Central memory CD8-positive, alpha-beta T cell (primary cell): ENCODE data around the gene XXYLT1.

Experiments
- ATAC-seq: fragments of 150-1000 bp; cut with Tn5 transposase; replicated peaks from 2 replicates; pipeline ENCODE4 v1.10.0; 2022; ENCODE audit warnings: mild to moderate bottlenecking, moderate FRiP score, moderate number of reproducible peaks; ENCODE audit not compliant: poor library complexity, severe bottlenecking; ENCODE audit errors: extremely low read depth
- DNase-seq, 2 donors: peaks; one replicate each; pipeline ENCODE4 v3.0.0; 2021; ENCODE audit warnings: low spot score in 2 of 2
- H3K27ac Mint-ChIP-seq: one replicate; pipeline ENCODE4 v1.8.0; 2022; ENCODE audit warnings: low read depth, mild to moderate bottlenecking, moderate library complexity, mixed read lengths
- H3K27me3 Mint-ChIP-seq: one replicate; pipeline ENCODE4 v1.8.0; 2022; ENCODE audit warnings: mixed read lengths
- H3K36me3 Mint-ChIP-seq: one replicate; pipeline ENCODE4 v1.8.0; 2022; ENCODE audit warnings: mild to moderate bottlenecking, moderate library complexity, mixed read lengths; ENCODE audit not compliant: insufficient read depth
- H3K4me1 Mint-ChIP-seq: one replicate; pipeline ENCODE4 v1.8.0; 2022; ENCODE audit warnings: mixed read lengths
- H3K4me3 Mint-ChIP-seq: one replicate; pipeline ENCODE4 v1.8.0; 2022; ENCODE audit warnings: mild to moderate bottlenecking, moderate library complexity, mixed read lengths
- H3K9me3 Mint-ChIP-seq: one replicate; pipeline ENCODE4 v1.8.0; 2022; ENCODE audit warnings: mixed read lengths

The XXYLT1 gene

DNA sequence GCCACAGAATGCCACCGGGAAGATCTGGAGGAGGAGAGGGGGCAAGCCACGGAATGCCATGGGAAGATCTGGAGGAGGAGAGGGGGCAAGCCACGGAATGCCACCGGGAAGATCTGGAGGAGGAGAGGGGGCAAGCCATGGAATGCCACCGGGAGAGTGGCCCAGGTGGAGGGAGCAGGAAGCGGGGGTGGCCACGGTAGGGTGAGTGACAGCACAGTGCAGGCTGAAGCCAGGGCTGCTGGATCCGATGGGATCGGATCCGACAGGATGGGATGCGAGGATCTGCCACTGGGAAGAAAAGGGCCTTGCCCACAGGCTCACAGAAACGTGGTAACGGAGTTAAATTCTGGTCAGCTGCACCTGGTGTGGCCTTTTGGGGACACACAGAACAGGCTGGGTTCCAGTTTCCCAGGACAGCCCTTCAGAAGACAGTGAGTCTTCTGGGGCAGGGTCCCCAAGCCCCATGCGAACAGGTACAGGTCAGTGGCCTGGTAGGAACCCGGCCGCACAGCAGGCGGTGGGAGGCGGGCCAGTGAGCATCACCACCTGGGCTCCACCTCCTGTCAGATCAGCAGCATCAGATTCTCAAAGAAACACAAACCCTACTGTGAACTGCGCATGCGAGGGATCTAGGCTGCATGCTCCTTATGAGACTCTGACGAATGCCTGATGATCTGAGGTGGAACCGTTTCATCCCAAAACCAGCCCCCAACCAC lies 58.8 kb downstream of the XXYLT1 start:
- no peak overlapping the region for H3K4me3 Mint-ChIP-seq
- no peaks in the 10 kb centered on the region for H3K9me3 Mint-ChIP-seq
- H3K36me3 Mint-ChIP-seq = peaks cover 2% of the 10 kb centered on the region
- H3K27me3 Mint-ChIP-seq = no peaks in the 10 kb centered on the region
- H3K27ac Mint-ChIP-seq = no peak overlapping the region
- peaks cover 19% of the 10 kb centered on the region for H3K4me1 Mint-ChIP-seq
- no peak for DNase-seq
- no peak for ATAC-seq

DNA sequence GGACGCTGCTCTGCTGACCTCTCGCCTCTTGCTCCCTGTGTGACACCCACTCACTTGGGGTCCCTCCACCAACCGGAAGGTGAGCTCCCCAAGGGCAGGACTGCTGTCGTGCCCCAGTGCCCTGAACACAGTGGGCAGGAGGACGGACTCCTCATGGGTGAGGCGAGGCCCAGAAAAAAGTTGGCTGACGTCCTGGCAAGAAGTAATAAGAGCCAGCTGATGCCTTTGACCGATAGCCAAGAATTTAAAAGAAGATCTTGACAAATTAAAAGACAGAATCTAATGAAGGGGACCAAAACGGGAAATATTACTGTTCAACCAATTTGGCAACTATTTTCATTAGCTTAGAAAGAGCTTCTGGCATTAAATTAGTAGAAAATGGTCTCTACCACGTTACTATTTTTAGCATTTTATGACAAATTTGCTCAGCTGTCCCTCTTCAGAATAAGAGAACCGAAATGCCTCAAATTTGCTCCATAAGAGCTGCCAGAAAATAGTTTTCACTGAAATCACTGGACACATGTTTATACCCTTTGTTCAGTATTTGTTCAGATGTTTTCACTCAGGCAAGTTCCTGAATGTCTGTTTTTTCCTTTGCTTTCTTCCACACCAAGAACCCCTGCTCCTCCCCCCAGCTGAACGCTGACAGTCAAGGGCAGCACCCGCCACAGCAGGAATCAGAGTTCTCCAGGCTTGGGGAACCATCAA lies 60.5 kb downstream of the XXYLT1 start:
- no peak for ATAC-seq

DNA sequence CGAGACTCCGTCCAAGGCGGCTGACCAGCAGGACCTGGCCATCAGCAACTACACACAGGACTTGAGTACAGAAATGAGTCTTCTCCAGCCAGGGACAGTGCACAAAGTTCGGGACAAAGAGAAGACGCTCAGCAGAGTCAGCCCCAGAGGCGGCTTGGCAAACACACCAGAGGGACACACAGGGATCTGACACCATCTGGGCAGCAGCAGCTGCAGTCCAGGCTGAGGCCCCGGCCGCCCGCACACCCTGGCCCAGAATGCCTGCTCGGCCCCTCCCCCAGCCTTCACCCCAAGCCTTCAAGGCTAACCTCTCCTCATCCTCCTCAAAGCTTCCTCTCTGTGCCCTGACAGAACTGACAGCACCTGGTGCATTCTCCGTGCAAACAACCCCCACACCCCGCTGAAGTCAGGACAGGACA lies 61.1 kb downstream of the XXYLT1 start:
- Mint-ChIP-seq H3K27me3 (no peaks in the 10 kb centered on the region), H3K27ac (no peak overlapping the region), H3K4me3 (no peak overlapping the region), H3K4me1 (peaks cover 26% of the 10 kb centered on the region), H3K36me3 (peaks cover 2% of the 10 kb centered on the region), H3K9me3 (no peaks in the 10 kb centered on the region)
- DNase-seq (no peak), ATAC-seq (no peak)

More for the DNA sequence above, 60.5 kb downstream of the XXYLT1 start:
- Mint-ChIP-seq H3K4me1 (peaks cover 21% of the 10 kb centered on the region), H3K4me3 (no peak overlapping the region), H3K36me3 (peaks cover 2% of the 10 kb centered on the region), H3K27me3 (no peaks in the 10 kb centered on the region), H3K9me3 (no peaks in the 10 kb centered on the region), H3K27ac (no peak overlapping the region)
- no peak for DNase-seq

DNA sequence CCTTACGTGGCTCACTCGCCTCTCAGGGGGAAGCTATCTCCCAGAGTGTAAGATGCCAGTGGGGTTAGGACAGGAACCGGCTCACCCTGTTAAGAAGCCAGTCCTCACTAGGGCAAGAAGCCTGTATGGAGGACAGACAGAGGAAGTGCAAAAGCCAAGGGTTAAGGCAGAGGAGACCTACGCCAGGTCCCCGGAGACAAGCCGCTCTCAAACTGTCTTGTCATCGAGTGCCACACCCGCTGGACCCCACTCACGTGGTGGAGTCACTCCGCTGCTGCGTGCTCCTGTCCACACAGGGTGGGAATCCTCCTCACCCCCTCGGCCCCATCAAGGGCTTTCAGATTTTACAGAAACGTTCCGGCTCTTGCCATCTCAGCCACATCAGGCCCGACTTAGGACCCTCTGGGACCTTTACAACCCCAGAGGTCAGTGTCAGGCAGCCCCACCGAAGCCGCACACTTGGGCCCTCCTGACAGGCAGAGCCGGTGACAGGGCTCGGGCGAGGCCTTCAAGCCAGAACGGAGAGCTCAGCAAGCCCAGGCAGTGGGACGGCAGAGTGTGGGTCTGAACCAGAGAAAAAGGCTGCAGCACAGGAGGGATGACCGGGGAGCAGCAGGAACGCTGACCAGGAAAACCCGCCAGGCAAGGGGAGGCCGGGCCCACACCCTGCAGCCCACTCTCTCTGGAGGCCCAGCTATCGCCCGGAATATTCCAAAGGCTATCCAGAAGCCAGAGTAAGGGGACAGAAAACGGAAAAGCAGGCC lies 61.7 kb downstream of the XXYLT1 start:
- Mint-ChIP-seq H3K9me3 (no peaks in the 10 kb centered on the region), H3K4me1 (peaks cover 29% of the 10 kb centered on the region), H3K4me3 (no peak overlapping the region), H3K27me3 (no peaks in the 10 kb centered on the region), H3K27ac (no peak overlapping the region), H3K36me3 (peaks cover 4% of the 10 kb centered on the region)
- DNase-seq (no peak), ATAC-seq (no peak)

DNA sequence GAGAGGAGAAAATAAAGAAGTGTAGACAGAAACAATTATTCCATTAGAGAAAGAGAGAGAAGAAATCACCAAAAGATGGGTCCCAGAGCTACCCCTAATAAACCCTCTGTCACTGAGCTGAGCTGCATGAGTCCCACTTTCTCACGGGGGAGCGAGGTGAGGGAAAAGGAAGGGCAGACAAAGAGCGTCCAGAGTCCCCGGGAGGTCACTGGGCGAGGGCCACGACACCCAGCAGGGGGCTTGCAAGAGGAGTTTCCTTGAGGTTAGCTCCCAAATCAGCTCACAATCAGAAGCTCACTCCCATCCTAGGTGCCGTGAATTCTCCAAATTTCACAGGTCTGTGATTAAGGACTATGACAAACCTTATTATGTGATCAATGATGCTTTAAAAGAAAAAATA lies 62.3 kb downstream of the XXYLT1 start:
- Mint-ChIP-seq H3K9me3 (no peaks in the 10 kb centered on the region), H3K4me1 (peaks cover 33% of the 10 kb centered on the region), H3K4me3 (no peak overlapping the region), H3K36me3 (peaks cover 8% of the 10 kb centered on the region), H3K27ac (peak overlapping the region; percentile 29), H3K27me3 (no peaks in the 10 kb centered on the region)
- DNase-seq (no peak), ATAC-seq (no peak)

DNA sequence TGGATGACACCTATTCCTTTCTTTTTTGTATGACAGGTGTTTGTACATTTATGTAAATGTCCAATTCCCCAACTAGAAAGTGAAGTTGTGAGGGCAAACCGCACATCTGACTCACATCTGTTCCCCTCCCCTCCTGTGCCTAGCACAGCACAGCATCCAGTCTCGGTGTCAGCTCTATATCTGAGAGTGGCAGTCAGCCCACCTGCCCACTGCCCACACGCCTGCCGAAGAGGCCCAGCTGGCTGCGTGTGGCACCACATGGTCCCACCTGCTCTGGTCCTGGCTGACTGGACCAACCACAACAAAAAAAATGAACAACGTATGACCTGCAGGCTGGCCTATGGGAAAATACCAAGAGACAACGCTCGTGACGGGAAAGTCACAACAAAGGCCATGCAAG lies 62.8 kb downstream of the XXYLT1 start:
- no peaks in the 10 kb centered on the region for H3K27me3 Mint-ChIP-seq
- peaks cover 37% of the 10 kb centered on the region for H3K4me1 Mint-ChIP-seq
- peak overlapping the region; percentile 29 for H3K27ac Mint-ChIP-seq
- H3K4me3 Mint-ChIP-seq = no peak overlapping the region
- peaks cover 8% of the 10 kb centered on the region for H3K36me3 Mint-ChIP-seq
- H3K9me3 Mint-ChIP-seq = no peaks in the 10 kb centered on the region
- ATAC-seq (no peak), DNase-seq (no peak)

DNA sequence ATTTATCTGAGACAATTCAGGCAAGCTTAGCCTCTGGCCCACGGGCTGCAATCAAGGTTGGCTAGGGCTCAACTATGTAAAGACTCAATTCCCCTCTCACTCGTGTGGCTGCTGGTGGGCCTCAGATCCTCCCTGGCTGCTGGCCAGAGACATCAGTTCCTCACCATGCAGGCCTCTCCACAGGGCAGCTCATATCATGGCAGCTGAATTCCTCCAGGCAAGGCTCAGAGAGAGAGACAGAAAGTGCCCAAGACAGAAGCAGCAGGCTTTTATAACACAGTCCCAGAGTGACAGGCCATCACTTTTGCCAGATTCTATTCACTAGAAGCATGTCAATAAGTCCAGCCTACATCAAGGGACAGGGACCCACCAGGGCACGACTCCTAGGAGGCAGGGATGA lies 63.2 kb downstream of the XXYLT1 start:
- Mint-ChIP-seq H3K4me1 (peaks cover 37% of the 10 kb centered on the region), H3K27me3 (no peaks in the 10 kb centered on the region), H3K9me3 (no peaks in the 10 kb centered on the region), H3K36me3 (peaks cover 7% of the 10 kb centered on the region), H3K4me3 (no peak overlapping the region), H3K27ac (no peak overlapping the region)
- DNase-seq (no peak), ATAC-seq (no peak)

DNA sequence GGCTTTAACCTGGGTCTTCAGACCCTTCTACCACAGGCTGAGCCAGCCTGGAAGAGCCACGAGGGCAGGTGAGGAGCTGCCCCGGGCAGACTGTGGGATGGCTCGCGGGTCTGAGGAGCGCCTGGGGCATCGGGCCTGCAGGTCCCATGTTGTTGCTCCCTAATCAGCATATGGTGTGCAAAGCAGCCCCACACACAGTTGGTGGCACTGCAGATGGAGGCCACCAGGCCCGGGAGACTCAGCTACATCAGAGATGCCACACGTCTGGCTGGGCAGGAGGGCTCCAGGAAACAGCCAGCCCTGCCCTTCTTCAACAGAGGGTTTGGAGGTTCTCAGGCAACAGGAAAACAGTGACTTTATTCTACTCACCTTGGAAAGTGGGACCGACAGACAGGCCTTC lies 63.9 kb downstream of the XXYLT1 start:
- DNase-seq = no peak
- H3K9me3 Mint-ChIP-seq = no peaks in the 10 kb centered on the region
- H3K4me1 Mint-ChIP-seq = peaks cover 37% of the 10 kb centered on the region
- no peaks in the 10 kb centered on the region for H3K27me3 Mint-ChIP-seq
- ATAC-seq = no peak
- H3K36me3 Mint-ChIP-seq = peaks cover 6% of the 10 kb centered on the region
- H3K27ac Mint-ChIP-seq = no peak overlapping the region
- H3K4me3 Mint-ChIP-seq = no peak overlapping the region

DNA sequence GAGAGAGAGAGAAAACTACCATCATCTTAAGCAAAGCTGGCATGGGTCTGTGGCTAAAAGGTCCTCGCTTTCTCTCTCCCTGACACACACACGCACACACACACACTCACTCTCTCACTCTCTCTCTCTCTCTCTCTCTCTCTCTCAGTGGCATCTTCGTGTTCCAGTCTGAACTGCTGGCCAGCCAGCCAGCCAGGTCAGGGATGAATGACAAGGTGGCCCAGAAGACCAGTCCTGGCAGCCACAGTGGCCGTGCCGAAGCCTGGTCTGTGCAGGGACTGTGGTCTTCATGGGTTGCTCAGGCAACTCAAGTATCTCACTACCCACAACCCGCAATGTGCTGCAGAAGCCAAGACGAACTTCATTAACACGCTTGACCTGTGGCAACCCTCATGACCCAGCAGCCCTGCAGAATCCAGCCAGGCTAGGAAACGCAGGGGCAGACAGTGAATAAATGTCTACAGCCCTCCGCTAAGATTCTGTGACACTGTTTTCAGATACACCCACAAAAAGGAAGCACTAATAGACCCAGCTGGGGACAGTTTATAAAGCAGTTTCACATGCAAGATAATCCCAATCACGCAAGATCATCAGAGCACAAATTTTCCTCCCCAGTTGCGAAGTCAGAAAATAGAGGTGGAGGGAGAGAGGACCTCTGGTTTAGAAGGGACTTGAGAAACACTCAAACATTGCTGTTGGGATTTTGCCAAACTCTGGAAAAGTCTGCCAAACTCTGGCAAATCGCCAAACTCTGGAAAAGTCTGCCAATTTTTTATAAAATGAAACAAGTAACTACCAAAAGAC lies 66.4 kb downstream of the XXYLT1 start:
- no peaks in the 10 kb centered on the region for H3K9me3 Mint-ChIP-seq
- peaks cover 31% of the 10 kb centered on the region for H3K4me1 Mint-ChIP-seq
- no peaks in the 10 kb centered on the region for H3K27me3 Mint-ChIP-seq
- H3K27ac Mint-ChIP-seq = peak overlapping the region; percentile 68
- H3K4me3 Mint-ChIP-seq = peak overlapping the region; percentile 8
- ATAC-seq (peak; percentile 42), DNase-seq (no peak)
- peaks cover 6% of the 10 kb centered on the region for H3K36me3 Mint-ChIP-seq

DNA sequence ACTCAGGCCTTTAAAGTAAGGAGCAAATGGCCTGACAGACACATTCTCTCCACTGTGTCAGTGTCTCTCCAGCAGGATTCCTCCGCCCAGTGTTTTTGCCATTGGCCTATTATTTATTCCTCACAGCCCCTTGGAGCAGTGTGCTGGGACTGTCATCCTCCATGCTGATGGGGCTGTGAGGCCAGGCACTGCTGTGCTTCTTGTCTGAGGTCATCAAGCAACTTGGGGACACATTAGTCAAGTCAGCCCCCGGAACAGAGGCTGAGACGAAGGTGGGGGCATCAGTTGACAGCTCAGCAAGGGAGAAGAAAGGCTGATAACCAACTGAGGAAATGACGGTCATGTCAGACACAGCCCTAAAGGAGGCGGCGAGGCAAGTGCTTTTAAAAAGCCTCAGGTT lies 67.4 kb downstream of the XXYLT1 start:
- peak; percentile 85 for ATAC-seq
- H3K36me3 Mint-ChIP-seq = peaks cover 6% of the 10 kb centered on the region
- H3K27me3 Mint-ChIP-seq = no peaks in the 10 kb centered on the region
- no peaks in the 10 kb centered on the region for H3K9me3 Mint-ChIP-seq
- H3K4me1 Mint-ChIP-seq = peaks cover 33% of the 10 kb centered on the region
- peak overlapping the region; percentile 68 for H3K27ac Mint-ChIP-seq
- no peak overlapping the region for H3K4me3 Mint-ChIP-seq
- no peak for DNase-seq

DNA sequence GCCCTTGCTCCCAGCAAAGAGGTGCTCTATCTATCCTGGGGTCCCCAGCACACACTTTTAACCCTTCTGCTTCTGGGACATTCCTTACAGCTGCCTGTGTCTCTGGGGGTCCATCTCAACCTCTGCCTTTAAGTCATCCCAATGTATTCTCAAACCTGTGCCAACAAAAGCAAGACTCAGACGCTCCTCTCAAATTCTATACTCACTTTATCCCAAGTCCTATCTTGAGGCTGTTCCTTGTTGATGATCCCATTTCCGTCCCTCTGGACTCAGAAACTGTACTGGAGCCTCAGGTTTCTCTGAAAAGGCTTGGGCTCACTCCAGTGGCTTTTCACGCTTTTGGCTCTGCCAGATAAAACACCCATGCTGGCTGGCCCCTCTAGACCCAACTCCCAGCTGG lies 69.7 kb downstream of the XXYLT1 start:
- H3K4me3 Mint-ChIP-seq = no peak overlapping the region
- H3K36me3 Mint-ChIP-seq = peaks cover 6% of the 10 kb centered on the region
- H3K4me1 Mint-ChIP-seq = peaks cover 28% of the 10 kb centered on the region
- no peak overlapping the region for H3K27ac Mint-ChIP-seq
- no peaks in the 10 kb centered on the region for H3K9me3 Mint-ChIP-seq
- no peaks in the 10 kb centered on the region for H3K27me3 Mint-ChIP-seq
- DNase-seq (no peak), ATAC-seq (no peak)
